IPS-20b (cell line): ENCODE measurements around the gene HNRNPA0.
"Not testable (repeated sequence)": the region's sequence is repeated elsewhere in the genome, so short reads cannot be mapped to it uniquely, and the experiment has no call there.

ENCODE experiments used
- H3K27ac ChIP-seq: one replicate; pipeline ENCODE4 v1.5.1; 2013; ENCODE audit warnings: low read length
- H3K27me3 ChIP-seq: 2 replicates; pipeline ENCODE4 v1.6.1; 2013; ENCODE audit warnings: mild to moderate bottlenecking, low read length, inconsistent platforms; ENCODE audit not compliant: insufficient read depth
- H3K36me3 ChIP-seq: 2 replicates; pipeline ENCODE4 v1.6.1; 2013; ENCODE audit warnings: low read depth, mild to moderate bottlenecking, inconsistent platforms, low read length, moderate library complexity; ENCODE audit not compliant: insufficient read depth
- H3K4me1 ChIP-seq: 2 replicates; pipeline ENCODE4 v1.6.1; 2013; ENCODE audit warnings: mild to moderate bottlenecking, control low read depth, inconsistent platforms, low read length, moderate library complexity; ENCODE audit not compliant: insufficient read depth
- H3K4me3 ChIP-seq: 2 replicates; pipeline ENCODE4 v1.5.1; 2013; ENCODE audit warnings: mild to moderate bottlenecking, low read length, inconsistent platforms
- H3K9ac ChIP-seq: 2 replicates; pipeline ENCODE4 v1.6.1; 2013; ENCODE audit warnings: low read depth, mild to moderate bottlenecking, inconsistent platforms, low read length, moderate library complexity
- H3K9me3 ChIP-seq: 2 replicates; pipeline ENCODE4 v1.6.1; 2013; ENCODE audit warnings: mild to moderate bottlenecking, low read depth, low read length, inconsistent platforms; ENCODE audit not compliant: insufficient read depth

HNRNPA0 gene

DNA sequence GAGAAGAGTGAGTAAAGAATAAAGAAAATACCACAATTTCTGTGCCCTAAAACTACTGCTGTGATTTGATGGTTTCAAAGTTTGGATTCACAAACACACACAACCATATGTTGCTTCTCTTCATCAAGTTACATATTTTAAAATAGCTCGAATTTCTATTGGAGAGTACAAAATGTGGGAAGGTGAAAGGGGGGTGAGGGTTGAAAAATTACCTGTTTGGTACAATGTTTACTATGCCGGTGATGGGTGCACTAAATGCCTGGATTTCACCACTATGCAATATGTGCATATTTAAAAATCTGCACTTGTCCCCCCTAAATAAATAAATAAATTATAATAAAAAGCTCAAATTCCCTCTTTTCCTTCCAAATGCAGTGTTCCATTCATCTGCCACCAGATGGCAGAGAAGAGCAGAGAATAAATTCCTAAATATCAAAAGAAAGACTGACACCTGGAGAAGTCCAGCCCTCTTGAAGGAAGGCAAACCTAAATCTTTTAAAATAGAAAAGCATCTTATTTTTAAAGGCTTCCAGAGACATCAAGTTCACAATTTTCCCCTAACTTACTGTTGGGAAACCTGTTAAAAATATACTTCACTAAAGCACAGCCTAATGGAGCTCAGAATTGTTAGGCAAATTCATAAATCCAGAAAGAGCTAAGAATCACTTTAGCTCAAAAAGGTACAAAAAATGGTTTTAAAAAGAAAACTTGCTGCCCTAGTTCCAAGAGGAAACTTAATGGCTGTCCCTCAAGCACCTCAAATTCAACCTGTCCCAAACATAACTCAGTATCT is 24.8 kb upstream of the HNRNPA0 start:
- Histone ChIP-seq H3K27me3 (no peaks in the 10 kb centered on the region), H3K9me3 (no peaks in the 10 kb centered on the region), H3K27ac (no peak overlapping the region), H3K4me3 (no peak overlapping the region), H3K9ac (no peak overlapping the region), H3K36me3 (no peaks in the 10 kb centered on the region), H3K4me1 (no peaks in the 10 kb centered on the region)

DNA sequence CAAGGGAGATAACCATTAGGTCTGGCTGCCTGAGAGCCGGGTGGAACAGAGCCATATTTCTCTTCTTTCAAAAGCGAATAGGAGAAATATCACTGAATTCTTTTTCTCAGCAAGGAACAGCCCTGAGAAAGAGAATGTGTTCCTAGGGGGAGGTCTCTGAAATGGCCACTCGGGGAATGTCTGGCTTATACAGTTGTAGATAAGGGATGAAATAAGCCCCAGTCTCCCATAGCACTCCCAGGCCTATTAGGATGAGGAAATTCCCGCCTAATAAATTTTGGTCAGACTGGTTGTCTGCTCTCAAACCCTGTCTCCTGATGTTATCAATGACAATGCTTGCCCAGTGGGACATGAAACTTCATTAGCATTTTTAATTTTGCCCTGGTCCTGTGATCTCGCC is 13.8 kb upstream of the HNRNPA0 start:
- not testable (repeated sequence) for H3K4me3 ChIP-seq, H3K9ac ChIP-seq, H3K27ac ChIP-seq, H3K36me3 ChIP-seq, H3K27me3 ChIP-seq, H3K4me1 ChIP-seq
- peaks cover 18% of the 10 kb centered on the region for H3K9me3 ChIP-seq

DNA sequence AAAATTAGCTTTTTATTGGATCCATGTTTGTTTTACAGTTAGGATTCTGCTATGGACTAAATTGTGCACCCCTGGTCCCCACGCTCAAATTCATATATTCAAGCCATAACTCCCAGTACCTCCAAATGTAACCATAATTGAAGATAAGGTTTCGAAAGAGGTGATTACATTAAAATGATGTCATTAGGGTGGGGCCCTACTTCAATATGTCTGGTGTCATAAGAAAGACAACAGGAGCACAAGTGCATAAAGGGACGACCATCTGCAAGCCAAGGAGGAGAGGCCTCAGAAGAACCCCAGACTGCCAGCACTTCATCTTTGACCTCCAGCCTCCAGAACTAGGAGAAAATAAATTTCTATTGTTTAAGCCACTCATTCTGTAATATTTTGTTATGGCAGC is 7.4 kb upstream of the HNRNPA0 start:
- no peak overlapping the region for H3K4me3 ChIP-seq
- no peak overlapping the region for H3K9ac ChIP-seq
- H3K27me3 ChIP-seq, result no peaks in the 10 kb centered on the region
- H3K9me3 ChIP-seq, result peaks cover 6% of the 10 kb centered on the region; the same call in 1 of the 2 replicates
- no peaks in the 10 kb centered on the region for H3K36me3 ChIP-seq
- H3K4me1 ChIP-seq, result no peaks in the 10 kb centered on the region
- no peak overlapping the region for H3K27ac ChIP-seq

DNA sequence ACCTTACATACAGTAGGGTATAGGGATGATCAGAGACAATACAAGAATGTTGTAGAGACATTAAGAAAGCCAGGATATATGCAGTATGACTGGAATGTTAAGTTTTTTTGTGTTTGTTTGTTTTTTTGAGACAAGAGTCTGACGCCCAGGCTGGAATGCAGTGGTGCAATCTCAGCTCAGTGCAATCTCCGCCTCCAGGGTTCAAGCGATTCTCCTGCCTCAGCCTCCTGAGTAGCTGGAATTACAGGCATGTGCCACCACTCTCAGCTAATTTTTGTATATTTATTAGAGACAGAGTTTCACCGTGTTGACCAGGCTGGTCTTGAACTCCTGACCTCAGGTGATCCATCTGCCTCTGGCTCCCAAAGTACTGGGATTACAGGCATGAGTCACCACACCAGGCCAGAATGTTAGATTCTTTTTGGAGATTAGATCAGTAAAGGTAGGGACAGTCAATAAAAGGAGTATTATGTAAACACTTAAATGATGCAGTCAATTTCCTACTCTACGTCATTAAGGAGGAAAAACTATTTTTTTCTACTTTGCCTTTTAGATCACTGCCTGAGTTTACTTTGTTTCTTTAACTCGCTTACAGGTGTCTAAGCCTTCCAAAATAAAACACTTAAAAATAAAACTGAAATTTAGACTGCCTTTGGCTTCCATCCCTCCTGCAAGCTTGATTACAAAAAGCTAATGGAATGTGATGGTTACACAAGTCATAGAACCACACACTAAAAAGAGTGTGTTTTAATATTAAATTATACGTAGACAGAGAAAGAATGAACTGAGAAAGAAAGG is 6.8 kb upstream of the HNRNPA0 start:
- no peaks in the 10 kb centered on the region for H3K27me3 ChIP-seq
- no peak overlapping the region for H3K27ac ChIP-seq
- no peak overlapping the region for H3K9ac ChIP-seq
- H3K9me3 ChIP-seq, result peaks cover 6% of the 10 kb centered on the region; the same call in 1 of the 2 replicates
- H3K4me3 ChIP-seq, result no peak overlapping the region
- no peaks in the 10 kb centered on the region for H3K4me1 ChIP-seq
- H3K36me3 ChIP-seq, result no peaks in the 10 kb centered on the region

DNA sequence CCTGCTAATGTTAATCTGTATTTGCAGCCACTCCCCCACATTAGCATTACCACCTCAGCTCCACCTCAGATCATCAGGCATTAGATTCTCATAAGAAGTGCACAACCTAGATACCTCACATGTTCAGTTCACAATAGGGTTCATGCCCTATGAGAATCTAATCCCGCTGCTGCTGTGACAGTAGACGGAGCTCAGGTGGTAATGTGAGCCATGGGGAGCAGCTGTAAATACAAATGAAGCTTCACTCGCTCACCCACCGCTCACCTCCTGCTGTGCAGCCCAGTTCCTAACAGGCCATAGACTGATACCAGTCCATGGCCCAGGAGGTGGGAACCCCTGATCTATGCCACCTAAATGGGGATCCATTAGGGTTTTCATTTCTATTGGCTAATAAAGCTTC is 6.1 kb upstream of the HNRNPA0 start:
- Histone ChIP-seq H3K4me1 (no peaks in the 10 kb centered on the region), H3K9me3 (peaks cover 6% of the 10 kb centered on the region; the same call in 1 of the 2 replicates), H3K36me3 (no peaks in the 10 kb centered on the region), H3K9ac (no peak overlapping the region), H3K27me3 (no peaks in the 10 kb centered on the region), H3K4me3 (no peak overlapping the region), H3K27ac (no peak overlapping the region)

GRCh38 chr5:137758715-137759306 is 4.6 kb upstream of the HNRNPA0 start:
- H3K27ac ChIP-seq, result no peak overlapping the region
- peaks cover 6% of the 10 kb centered on the region; the same call in 1 of the 2 replicates for H3K9me3 ChIP-seq
- H3K9ac ChIP-seq, result no peak overlapping the region
- H3K4me3 ChIP-seq, result no peak overlapping the region
- no peaks in the 10 kb centered on the region for H3K4me1 ChIP-seq
- no peaks in the 10 kb centered on the region for H3K36me3 ChIP-seq
- no peaks in the 10 kb centered on the region for H3K27me3 ChIP-seq

DNA sequence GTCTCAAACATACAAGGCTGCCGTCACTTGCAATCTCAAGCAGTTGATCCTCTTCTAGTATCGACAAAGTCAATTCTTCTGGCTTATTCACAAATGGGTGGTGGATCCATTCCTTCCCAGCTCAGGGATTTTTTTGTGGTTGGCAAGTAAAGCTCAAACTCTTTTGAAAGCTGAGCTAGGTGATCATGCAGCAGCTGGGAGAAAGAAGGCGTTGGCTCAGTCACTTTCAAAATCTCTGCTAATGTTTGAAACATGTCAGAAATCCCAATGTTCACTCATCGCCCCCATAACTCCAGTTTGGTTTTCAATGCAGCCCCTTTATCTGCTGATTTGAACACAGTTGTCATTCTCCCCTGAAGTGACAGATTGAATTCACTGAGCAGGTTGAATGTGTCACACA is 4.0 kb upstream of the HNRNPA0 start:
- H3K36me3 ChIP-seq, result peaks cover 5% of the 10 kb centered on the region; the same call in 1 of the 2 replicates
- H3K9me3 ChIP-seq, result peaks cover 6% of the 10 kb centered on the region; the same call in 1 of the 2 replicates
- H3K27ac ChIP-seq, result no peak overlapping the region
- H3K9ac ChIP-seq, result no peak overlapping the region
- H3K4me1 ChIP-seq, result no peaks in the 10 kb centered on the region
- no peaks in the 10 kb centered on the region for H3K27me3 ChIP-seq
- no peak overlapping the region for H3K4me3 ChIP-seq

DNA sequence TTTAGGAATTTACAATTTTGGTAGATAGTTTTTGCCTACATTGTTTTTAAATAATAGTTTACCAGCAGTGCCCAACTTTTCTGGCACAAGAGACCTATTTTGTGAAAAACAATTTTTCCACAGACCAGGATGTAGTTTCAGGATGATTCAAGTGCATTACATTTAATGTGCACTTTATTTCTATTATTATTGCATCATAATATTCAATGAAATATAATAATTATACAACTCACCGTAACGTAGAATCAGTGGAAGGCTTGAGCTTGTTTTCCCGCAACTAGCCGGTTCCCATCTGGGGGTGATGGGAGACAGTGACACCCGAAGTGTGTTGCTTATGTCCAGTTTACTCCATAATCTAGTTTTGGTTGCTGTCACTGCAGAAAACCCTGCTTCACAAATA is 3.5 kb upstream of the HNRNPA0 start:
- H3K36me3 ChIP-seq, result peaks cover 7% of the 10 kb centered on the region
- H3K27me3 ChIP-seq, result no peaks in the 10 kb centered on the region
- no peak overlapping the region for H3K4me3 ChIP-seq
- H3K9ac ChIP-seq, result no peak overlapping the region
- H3K9me3 ChIP-seq, result peaks cover 6% of the 10 kb centered on the region; the same call in 1 of the 2 replicates
- no peaks in the 10 kb centered on the region for H3K4me1 ChIP-seq
- H3K27ac ChIP-seq, result no peak overlapping the region

DNA sequence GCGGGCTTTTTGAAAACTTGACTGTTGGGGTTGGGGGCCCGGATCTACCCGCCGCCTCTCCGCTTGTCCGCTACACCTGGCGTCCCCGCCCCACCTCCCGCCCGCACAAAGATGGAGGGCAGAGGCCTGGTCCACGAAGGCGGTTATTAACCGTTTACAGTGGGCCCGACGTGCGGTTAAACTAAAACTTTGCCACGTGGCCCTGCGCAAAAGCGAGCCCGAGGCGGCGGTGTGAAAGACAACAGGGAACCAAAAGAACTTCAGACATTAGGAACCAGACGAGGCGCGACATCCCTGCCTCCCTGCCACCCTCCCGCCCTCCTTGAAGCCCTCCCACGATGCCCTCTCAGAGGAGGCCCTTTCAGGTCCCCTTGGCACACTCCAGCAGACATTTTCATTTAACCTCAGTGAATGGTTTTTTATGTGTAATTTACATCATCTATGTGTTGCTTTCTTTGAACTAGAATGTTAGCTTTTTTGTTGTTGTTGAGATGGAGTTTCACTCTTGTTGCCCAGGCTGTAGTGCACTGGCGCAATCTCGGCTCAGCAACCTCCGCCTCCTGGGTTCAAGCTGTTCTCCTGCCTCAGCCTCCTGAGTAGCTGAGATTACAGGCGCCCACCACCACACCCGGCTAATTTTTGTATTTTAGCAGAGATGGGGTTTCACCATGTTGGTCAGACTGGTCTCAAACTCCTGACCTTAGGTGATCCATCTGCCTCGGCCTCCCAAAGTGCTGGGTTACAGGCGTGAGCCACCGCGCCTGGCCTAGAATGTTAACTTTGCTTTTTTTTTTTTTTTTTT is 999 bp upstream of the HNRNPA0 start:
- Histone ChIP-seq H3K27ac (peak overlapping the region; percentile 98), H3K4me1 (peaks cover 5% of the 10 kb centered on the region; the same call in 1 of the 2 replicates), H3K9ac (peak overlapping the region; percentile 99; the same call in 1 of the 2 replicates), H3K36me3 (peaks cover 30% of the 10 kb centered on the region), H3K4me3 (peak overlapping the region; percentile 77), H3K9me3 (peaks cover 2% of the 10 kb centered on the region; the same call in 1 of the 2 replicates), H3K27me3 (no peaks in the 10 kb centered on the region)

DNA sequence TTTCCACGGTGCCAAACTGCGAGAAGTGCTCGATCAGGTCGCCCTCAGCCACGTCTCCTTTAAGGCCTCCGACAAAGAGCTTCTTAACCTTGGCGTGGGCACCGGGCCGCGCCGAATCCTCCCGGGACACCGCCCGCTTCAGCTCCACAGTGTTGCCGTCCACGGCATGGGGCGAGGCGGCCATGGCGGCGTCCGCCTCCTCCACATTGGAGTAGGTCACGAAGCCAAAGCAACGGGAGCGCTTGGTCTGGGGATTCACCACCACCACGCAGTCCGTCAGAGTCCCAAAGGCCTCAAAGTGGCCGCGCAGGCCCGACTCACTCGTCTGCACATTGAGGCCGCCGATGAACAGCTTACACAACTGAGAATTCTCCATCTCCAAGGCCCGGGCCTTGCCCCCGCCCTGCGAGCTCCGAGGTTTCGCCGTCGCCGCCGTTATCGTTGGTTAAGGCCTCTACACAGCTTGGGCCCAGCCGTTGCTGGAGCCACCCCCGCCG is 424 bp downstream of the HNRNPA0 start:
- H3K9ac ChIP-seq, result peak overlapping the region; percentile 99
- no peaks in the 10 kb centered on the region for H3K27me3 ChIP-seq
- H3K36me3 ChIP-seq, result peaks cover 33% of the 10 kb centered on the region
- peaks cover 8% of the 10 kb centered on the region for H3K4me1 ChIP-seq
- peak overlapping the region; percentile 98 for H3K27ac ChIP-seq
- peak overlapping the region; percentile 77 for H3K4me3 ChIP-seq
- no peaks in the 10 kb centered on the region for H3K9me3 ChIP-seq
